Kidney epithelial cell (primary cell): ENCODE data around the gene ANKRD23. TPM values are rescaled to one million over a fixed set of nuclear protein-coding genes. Genes with fewer than 3 reads are reported as not detected.

Source experiments
- DNase-seq: peaks from one replicate; pipeline ENCODE4 v3.0.0-alpha.2; 2010; ENCODE audit warnings: low read depth
- H3K27me3 ChIP-seq: 2 replicates; pipeline ENCODE4 v1.6.0; 2011; ENCODE audit warnings: low read length; ENCODE audit not compliant: control insufficient read depth, insufficient read depth
- H3K36me3 ChIP-seq: 2 replicates; pipeline ENCODE4 v1.5.1; 2011; ENCODE audit warnings: low read length; ENCODE audit not compliant: control insufficient read depth, insufficient read depth
- H3K4me3 ChIP-seq: 2 replicates; pipeline ENCODE4 v1.5.1; 2011; ENCODE audit warnings: low read depth, mild to moderate bottlenecking, control low read depth, low read length
- CTCF ChIP-seq: IDR thresholded peaks from 2 replicates; pipeline ENCODE4 v1.5.1; 2011; ENCODE audit warnings: mild to moderate bottlenecking, moderate library complexity, low read length, control low read depth, inconsistent platforms; ENCODE audit not compliant: insufficient read depth, poor library complexity, severe bottlenecking
- total RNA-seq: library from RNA; depleted of rRNA; stranded (reverse); fragments of >200 nt; gene quantifications from 2 replicates; pipeline ENCODE4 v1.2.3, GENCODE V29; 2015

ANKRD23 gene
- total RNA-seq, 1 donor from 2014 or later = 2.1 TPM

- no peaks in the 10 kb centered on the region for H3K27me3 ChIP-seq
- H3K36me3 ChIP-seq = no peaks in the 10 kb centered on the region
- no peak for DNase-seq
- no peak overlapping the region for H3K4me3 ChIP-seq
- TF ChIP-seq CTCF = no peak
These were observed 30.2 kb downstream of the ANKRD23 start for GRCh38 chr2:96813656-96814055.

DNA sequence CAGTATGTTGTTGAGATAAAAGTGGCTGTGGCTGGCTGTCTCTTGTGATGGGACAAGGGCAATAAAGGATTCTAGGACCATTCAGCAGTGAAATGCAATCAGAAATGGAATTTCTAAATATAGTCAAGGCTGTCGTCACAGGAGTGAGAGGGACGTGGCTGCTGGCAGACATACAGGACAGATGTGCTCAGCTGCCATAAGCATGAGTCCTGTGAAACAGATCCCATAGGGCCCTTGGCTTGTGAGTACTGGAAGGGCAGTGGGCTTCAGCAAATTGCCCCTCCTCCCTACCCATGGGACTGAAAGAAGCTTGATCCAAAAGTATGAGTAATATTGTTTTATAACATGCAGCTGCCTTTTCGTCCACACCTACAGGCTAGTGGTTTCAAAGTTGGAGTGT lies 31.9 kb downstream of the ANKRD23 start:
- no peak for TF ChIP-seq CTCF
- H3K36me3 ChIP-seq = no peaks in the 10 kb centered on the region
- no peak for DNase-seq

DNA sequence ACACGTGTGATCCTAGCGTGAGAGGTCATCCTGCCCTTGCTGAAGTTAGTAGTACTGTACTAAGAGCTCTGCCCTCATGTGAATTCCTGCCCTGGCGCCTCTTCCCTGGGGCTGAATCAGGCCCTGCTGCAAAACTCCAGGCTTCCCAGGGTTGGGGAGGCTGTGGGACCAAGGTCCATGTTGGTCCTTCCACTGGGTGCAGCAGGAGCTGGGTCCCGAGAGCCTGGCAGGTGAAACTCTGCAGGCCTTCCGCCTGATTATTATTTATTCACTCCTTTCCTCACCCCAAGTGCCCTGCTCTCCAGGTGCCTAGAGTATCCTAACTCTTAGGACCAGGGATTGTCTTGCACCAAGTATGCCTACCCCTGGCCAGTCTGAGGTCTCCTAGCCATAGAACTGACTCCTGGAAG lies 33.0 kb downstream of the ANKRD23 start:
- Histone ChIP-seq H3K27me3 (no peaks in the 10 kb centered on the region), H3K4me3 (no peak overlapping the region), H3K36me3 (no peaks in the 10 kb centered on the region)
- DNase-seq = no peak
- no peak for TF ChIP-seq CTCF

More for the DNA sequence above, 31.9 kb downstream of the ANKRD23 start:
- Histone ChIP-seq H3K27me3 (no peaks in the 10 kb centered on the region), H3K4me3 (no peak overlapping the region)

- DNase-seq = no peak
These were observed 33.7 kb downstream of the ANKRD23 start for GRCh38 chr2:96809951-96810782.

GRCh38 chr2:96809216-96809882 lies 34.5 kb downstream of the ANKRD23 start:
- no peak for DNase-seq
- H3K4me3 ChIP-seq = no peak overlapping the region
- no peaks in the 10 kb centered on the region for H3K36me3 ChIP-seq
- no peak for TF ChIP-seq CTCF
- no peaks in the 10 kb centered on the region for H3K27me3 ChIP-seq

More at GRCh38 chr2:96809951-96810782, 33.7 kb downstream of the ANKRD23 start:
- Histone ChIP-seq H3K36me3 (no peaks in the 10 kb centered on the region), H3K27me3 (no peaks in the 10 kb centered on the region), H3K4me3 (no peak overlapping the region)
- TF ChIP-seq CTCF = no peak
